Lower leg skin (tissue), 3 donors: ENCODE data around the gene AQP12A.

Experiments
- POLR2A ChIP-seq, 2 donors: fragments of 450-650 bp; IDR thresholded peaks; one replicate each; pipeline ENCODE4 v1.6.1; 2016 to 2017; ENCODE audit warnings: antibody characterized with exemption in 2 of 2, mild to moderate bottlenecking in 1 of 2, moderate library complexity in 1 of 2
- TF ChIP-seq, protein P1 (sequence below), 3 donors: fragments of 450-650 bp; IDR thresholded peaks; one replicate each; pipeline ENCODE4 v1.5.1; 2016; ENCODE audit warnings: antibody characterized with exemption in 3 of 3, mild to moderate bottlenecking in 3 of 3, moderate library complexity in 2 of 3

DNA sequence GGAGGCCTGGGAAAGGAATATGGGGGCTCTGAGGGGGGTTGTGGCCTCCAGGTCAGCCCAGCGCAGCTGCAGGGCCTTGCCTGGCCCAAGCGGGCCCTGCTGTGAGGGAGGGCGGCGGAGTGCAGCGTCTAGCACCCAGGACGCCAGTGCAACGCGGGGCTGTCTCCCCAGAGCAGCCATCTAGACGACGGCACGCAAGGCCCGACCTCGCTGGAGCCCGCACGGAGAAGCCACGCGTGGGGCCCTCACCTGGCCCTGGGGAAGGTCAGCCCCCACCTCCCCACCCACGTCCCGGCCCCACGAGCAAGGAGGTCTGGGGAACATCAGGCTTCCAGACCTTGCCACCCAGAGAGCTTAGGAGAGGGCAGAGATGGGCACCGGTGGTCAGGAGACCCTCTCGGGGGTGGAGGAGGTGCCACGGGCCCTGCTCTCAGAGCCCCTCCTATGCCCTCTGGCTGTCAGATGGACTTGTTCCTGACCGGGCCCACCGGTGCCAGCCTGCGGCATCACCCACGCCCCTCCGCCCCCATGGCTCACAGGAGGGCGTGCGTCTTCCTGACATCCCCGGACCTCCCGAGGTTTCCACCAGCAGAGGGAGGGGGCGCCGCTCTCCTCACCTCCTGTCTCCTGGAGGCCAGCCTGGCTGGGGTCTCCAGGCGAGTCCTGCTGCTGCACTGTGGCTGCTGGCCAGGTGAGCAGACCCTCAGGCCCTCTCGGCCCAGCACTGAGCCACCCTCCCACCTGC, 49.4 kb upstream of the AQP12A start:
- TF ChIP-seq, protein P1, sequence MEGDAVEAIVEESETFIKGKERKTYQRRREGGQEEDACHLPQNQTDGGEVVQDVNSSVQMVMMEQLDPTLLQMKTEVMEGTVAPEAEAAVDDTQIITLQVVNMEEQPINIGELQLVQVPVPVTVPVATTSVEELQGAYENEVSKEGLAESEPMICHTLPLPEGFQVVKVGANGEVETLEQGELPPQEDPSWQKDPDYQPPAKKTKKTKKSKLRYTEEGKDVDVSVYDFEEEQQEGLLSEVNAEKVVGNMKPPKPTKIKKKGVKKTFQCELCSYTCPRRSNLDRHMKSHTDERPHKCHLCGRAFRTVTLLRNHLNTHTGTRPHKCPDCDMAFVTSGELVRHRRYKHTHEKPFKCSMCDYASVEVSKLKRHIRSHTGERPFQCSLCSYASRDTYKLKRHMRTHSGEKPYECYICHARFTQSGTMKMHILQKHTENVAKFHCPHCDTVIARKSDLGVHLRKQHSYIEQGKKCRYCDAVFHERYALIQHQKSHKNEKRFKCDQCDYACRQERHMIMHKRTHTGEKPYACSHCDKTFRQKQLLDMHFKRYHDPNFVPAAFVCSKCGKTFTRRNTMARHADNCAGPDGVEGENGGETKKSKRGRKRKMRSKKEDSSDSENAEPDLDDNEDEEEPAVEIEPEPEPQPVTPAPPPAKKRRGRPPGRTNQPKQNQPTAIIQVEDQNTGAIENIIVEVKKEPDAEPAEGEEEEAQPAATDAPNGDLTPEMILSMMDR (IDR thresholded peaks at IDR 0.05) = no peak
- TF ChIP-seq POLR2A (IDR thresholded peaks at IDR 0.05) = no peak
